ENCODE data around the gene SLC22A16. TPM values are rescaled to one million over a fixed set of nuclear protein-coding genes. Genes with fewer than 3 reads are reported as not detected.

The SLC22A16 gene
- polyA plus RNA-seq, 1 of the 3 experiments (the other 2 are of a cell fraction): not detected

GRCh38 chr6:110486756-110487155, 10.3 kb upstream of the SLC22A16 start:
- no CpG with 5 or more reads among the region's 1 CpG for WGBS (ENCODE audit: low lambda C conversion rate)
- H3K4me3 ChIP-seq (ENCODE audit: low read depth in 2 of 2, low read length in 1 of 2): no peak overlapping the region

More at GRCh38 chr6:110486756-110487155, 10.3 kb upstream of the SLC22A16 start:
- Histone ChIP-seq H3K79me2 (ENCODE audit: insufficient read depth) (no peaks in the 10 kb centered on the region), H4K20me1 (ENCODE audit: insufficient read depth) (no peaks in the 10 kb centered on the region), H3K4me1 (ENCODE audit: control insufficient read depth in 1 of 2, insufficient read depth in 2 of 2, low read depth in 1 of 2, low read length in 1 of 2) (no peaks in the 10 kb centered on the region), H3K9me2 (no peaks in the 10 kb centered on the region), H3K27ac (ENCODE audit: low read depth in 2 of 2, low read length in 1 of 2) (no peak overlapping the region), H3K27me3 (ENCODE audit: insufficient read depth) (no peaks in the 10 kb centered on the region), H3F3A (replicated peaks; ENCODE audit: insufficient read depth) (no peaks in the 10 kb centered on the region), H3K9me3 (no peaks in the 10 kb centered on the region), H3K36me3 (replicated peaks in 1 of 2; ENCODE audit: control insufficient read depth in 1 of 2, insufficient read depth in 2 of 2, low read length in 1 of 2) (no peaks in the 10 kb centered on the region), H3K4me2 (no peak overlapping the region), H3K9ac (no peak overlapping the region), H2AFZ (ENCODE audit: low read depth) (no peak overlapping the region)
- TF ChIP-seq TCF12 (IDR thresholded peaks at IDR 0.05): no peak
- TF ChIP-seq RCOR1 (IDR thresholded peaks at IDR 0.05; ENCODE audit: low read length): no peak
- no peak for TF ChIP-seq JUND (IDR thresholded peaks at IDR 0.05)
- TF ChIP-seq NFIC (IDR thresholded peaks at IDR 0.05; ENCODE audit: borderline replicate concordance): no peak
- no peak for TF ChIP-seq GATA2 (CRISPR knock-in tag; IDR thresholded peaks at IDR 0.05)
- TF ChIP-seq TEAD4 (IDR thresholded peaks at IDR 0.05; ENCODE audit: borderline replicate concordance, insufficient read depth): no peak
- TF ChIP-seq YY1 (IDR thresholded peaks at IDR 0.05; ENCODE audit: low read depth): no peak
- no peak for TF ChIP-seq EZH2phosphoT487 (IDR thresholded peaks at IDR 0.05; ENCODE audit: borderline replicate concordance, low read depth)
- no peak for TF ChIP-seq PBX3 (IDR thresholded peaks at IDR 0.05)
- no peak for TF ChIP-seq ZBTB33 (IDR thresholded peaks at IDR 0.05; ENCODE audit: borderline replicate concordance, low read depth)
- no peak for TF ChIP-seq SMC3 (IDR thresholded peaks at IDR 0.05; ENCODE audit: low read depth, low read length)
- TF ChIP-seq MAX (IDR thresholded peaks at IDR 0.05; ENCODE audit: low read depth): no peak
- no peak for TF ChIP-seq SIN3A (IDR thresholded peaks at IDR 0.05; ENCODE audit: borderline replicate concordance, low read depth, low read length)
- no peak for TF ChIP-seq FOXM1 (IDR thresholded peaks at IDR 0.05; ENCODE audit: low read depth)
- no peak for TF ChIP-seq FOXJ3 (CRISPR knock-in tag; IDR thresholded peaks at IDR 0.05)
- TF ChIP-seq USF2 (IDR thresholded peaks at IDR 0.05; ENCODE audit: borderline replicate concordance, low read depth, low read length): no peak
- TF ChIP-seq RXRA (IDR thresholded peaks at IDR 0.05; ENCODE audit: borderline replicate concordance, low read depth): no peak
- no peak for TF ChIP-seq REST (IDR thresholded peaks at IDR 0.05; ENCODE audit: low read depth, low read length)
- no peak for TF ChIP-seq USF1 (IDR thresholded peaks at IDR 0.05; ENCODE audit: borderline replicate concordance, low read depth)
- TF ChIP-seq FOSL2 (IDR thresholded peaks at IDR 0.05; ENCODE audit: borderline replicate concordance, low read depth): no peak
- ChIA-PET CTCF (no interaction called here), POLR2A (no interaction called here)
- no peak for DNase-seq

Measured in SK-N-SH (cell line).